ENCODE results near the gene GRAMD4. TPM values are rescaled to one million over a fixed set of nuclear protein-coding genes. Genes with fewer than 3 reads are reported as not detected.

GRAMD4 gene
- total RNA-seq, 4 donors from 2014 or later = 16.7 to 106 (median 53.3) TPM

- H3K4me1 ChIP-seq = peaks cover 41 to 49% of the 10 kb centered on the region in 2 donors
- DNase-seq (no peak), ATAC-seq (no peak)
- no peak overlapping the region for H3K4me3 ChIP-seq
- in situ Hi-C loops (cut with MboI; ENCODE audit: low sequenced_read_pairs in 4 of 4) = no loop called here
- H3K9me3 ChIP-seq = no peaks in the 10 kb centered on the region
- H3K27me3 ChIP-seq = no peaks in the 10 kb centered on the region
- no peak for TF ChIP-seq CTCF (IDR thresholded peaks at IDR 0.05 in 4 of 5, conservative IDR thresholded peaks at IDR 0.05 in 1 of 5)
- TF ChIP-seq POLR2A (IDR thresholded peaks at IDR 0.05) = no peak
- no peaks in the 10 kb centered on the region for H3K36me3 ChIP-seq
- intact Hi-C loops (cut with DNase I; ENCODE audit: low total_unique reads) = no loop called here
- H3K27ac ChIP-seq = no peak overlapping the region
Measured at GRCh38 chr22:46654426-46654825, 34.2 kb downstream of the GRAMD4 start.

GRCh38 chr22:46654927-46655595 is 34.9 kb downstream of the GRAMD4 start:
- Histone ChIP-seq H3K36me3 (no peaks in the 10 kb centered on the region), H3K27me3 (no peaks in the 10 kb centered on the region), H3K4me3 (no peak overlapping the region), H3K27ac (no peak overlapping the region), H3K4me1 (peaks cover 41 to 47% of the 10 kb centered on the region in 2 donors), H3K9me3 (no peaks in the 10 kb centered on the region)
- in situ Hi-C loops (cut with MboI; ENCODE audit: low sequenced_read_pairs in 4 of 4) = no loop called here
- TF ChIP-seq POLR2A (IDR thresholded peaks at IDR 0.05) = no peak
- no peak for TF ChIP-seq CTCF (IDR thresholded peaks at IDR 0.05 in 4 of 5, conservative IDR thresholded peaks at IDR 0.05 in 1 of 5)
- DNase-seq = no peak
- no peak for ATAC-seq
- intact Hi-C loops (cut with DNase I; ENCODE audit: low total_unique reads) = no loop called here

GRCh38 chr22:46655861-46656608 is 35.8 kb downstream of the GRAMD4 start:
- intact Hi-C loops (cut with DNase I; ENCODE audit: low total_unique reads) = no loop called here
- H3K9me3 ChIP-seq = no peaks in the 10 kb centered on the region

GRCh38 chr22:46656856-46657654 is 36.9 kb downstream of the GRAMD4 start:
- DNase-seq (no peak), ATAC-seq (no peak)
- intact Hi-C loops (cut with DNase I; ENCODE audit: low total_unique reads) (no loop called here), in situ Hi-C loops (cut with MboI; ENCODE audit: low sequenced_read_pairs in 4 of 4) (no loop called here)
- Histone ChIP-seq H3K4me1 (peaks cover 32 to 39% of the 10 kb centered on the region in 2 donors), H3K36me3 (no peaks in the 10 kb centered on the region), H3K27me3 (no peaks in the 10 kb centered on the region), H3K9me3 (no peaks in the 10 kb centered on the region), H3K4me3 (no peak overlapping the region), H3K27ac (no peak overlapping the region)
- no peak for TF ChIP-seq POLR2A (IDR thresholded peaks at IDR 0.05)
- TF ChIP-seq CTCF (IDR thresholded peaks at IDR 0.05 in 4 of 5, conservative IDR thresholded peaks at IDR 0.05 in 1 of 5) = no peak

More at GRCh38 chr22:46655861-46656608, 35.8 kb downstream of the GRAMD4 start:
- H3K27me3 ChIP-seq = no peaks in the 10 kb centered on the region
- TF ChIP-seq POLR2A (IDR thresholded peaks at IDR 0.05) = no peak
- no peak for TF ChIP-seq CTCF (IDR thresholded peaks at IDR 0.05 in 4 of 5, conservative IDR thresholded peaks at IDR 0.05 in 1 of 5)
- no peak overlapping the region for H3K27ac ChIP-seq
- DNase-seq = no peak
- H3K36me3 ChIP-seq = no peaks in the 10 kb centered on the region
- in situ Hi-C loops (cut with MboI; ENCODE audit: low sequenced_read_pairs in 4 of 4) = no loop called here
- no peak for ATAC-seq
- no peak overlapping the region for H3K4me3 ChIP-seq
- peaks cover 39 to 47% of the 10 kb centered on the region in 2 donors for H3K4me1 ChIP-seq

Data from gastrocnemius medialis (tissue), 4 donors.